Kidney epithelial cell (primary cell): ENCODE results near the gene TBCD. TPM values are rescaled to one million over a fixed set of nuclear protein-coding genes. Genes with fewer than 3 reads are reported as not detected.

ENCODE experiments used
- DNase-seq: peaks from one replicate; pipeline ENCODE4 v3.0.0-alpha.2; 2010; ENCODE audit warnings: low read depth
- H3K27me3 ChIP-seq: 2 replicates; pipeline ENCODE4 v1.6.0; 2011; ENCODE audit warnings: low read length; ENCODE audit not compliant: control insufficient read depth, insufficient read depth
- H3K36me3 ChIP-seq: 2 replicates; pipeline ENCODE4 v1.5.1; 2011; ENCODE audit warnings: low read length; ENCODE audit not compliant: control insufficient read depth, insufficient read depth
- H3K4me3 ChIP-seq: 2 replicates; pipeline ENCODE4 v1.5.1; 2011; ENCODE audit warnings: low read depth, mild to moderate bottlenecking, control low read depth, low read length
- total RNA-seq: library from RNA; depleted of rRNA; stranded (reverse); fragments of >200 nt; gene quantifications from 2 replicates; pipeline ENCODE4 v1.2.3, GENCODE V29; 2015
- TF ChIP-seq, protein P1 (sequence below): IDR thresholded peaks from 2 replicates; pipeline ENCODE4 v1.5.1; 2011; ENCODE audit warnings: mild to moderate bottlenecking, moderate library complexity, low read length, control low read depth, inconsistent platforms; ENCODE audit not compliant: insufficient read depth, poor library complexity, severe bottlenecking

Gene TBCD
- total RNA-seq, 1 donor from 2014 or later = 69.6 TPM

- DNase-seq = no peak
Measured at GRCh38 chr17:82942166-82943130, 190.6 kb downstream of the TBCD start.

DNA sequence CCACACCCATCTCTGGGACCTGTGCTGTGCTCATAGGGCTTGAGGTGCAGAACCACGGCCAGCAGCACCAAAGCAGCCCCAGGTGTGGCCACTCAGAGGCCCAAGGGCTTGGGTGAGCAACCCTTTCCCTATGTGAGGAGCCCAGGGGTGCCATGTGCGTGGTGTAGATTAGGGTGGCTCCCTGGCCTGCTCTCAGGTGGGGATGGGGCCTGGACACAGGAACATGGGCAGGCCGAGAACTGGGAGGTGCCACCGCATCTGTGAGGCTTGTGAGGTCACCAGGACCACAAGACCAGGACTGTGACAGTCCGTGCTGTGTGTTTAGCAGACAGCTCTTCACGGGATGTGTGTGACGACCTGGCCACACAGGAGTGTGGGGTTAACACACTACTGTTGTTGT, 191.5 kb downstream of the TBCD start:
- DNase-seq = no peak
- peaks cover 1% of the 10 kb centered on the region for H3K36me3 ChIP-seq
- H3K27me3 ChIP-seq = no peaks in the 10 kb centered on the region
- TF ChIP-seq, protein P1, sequence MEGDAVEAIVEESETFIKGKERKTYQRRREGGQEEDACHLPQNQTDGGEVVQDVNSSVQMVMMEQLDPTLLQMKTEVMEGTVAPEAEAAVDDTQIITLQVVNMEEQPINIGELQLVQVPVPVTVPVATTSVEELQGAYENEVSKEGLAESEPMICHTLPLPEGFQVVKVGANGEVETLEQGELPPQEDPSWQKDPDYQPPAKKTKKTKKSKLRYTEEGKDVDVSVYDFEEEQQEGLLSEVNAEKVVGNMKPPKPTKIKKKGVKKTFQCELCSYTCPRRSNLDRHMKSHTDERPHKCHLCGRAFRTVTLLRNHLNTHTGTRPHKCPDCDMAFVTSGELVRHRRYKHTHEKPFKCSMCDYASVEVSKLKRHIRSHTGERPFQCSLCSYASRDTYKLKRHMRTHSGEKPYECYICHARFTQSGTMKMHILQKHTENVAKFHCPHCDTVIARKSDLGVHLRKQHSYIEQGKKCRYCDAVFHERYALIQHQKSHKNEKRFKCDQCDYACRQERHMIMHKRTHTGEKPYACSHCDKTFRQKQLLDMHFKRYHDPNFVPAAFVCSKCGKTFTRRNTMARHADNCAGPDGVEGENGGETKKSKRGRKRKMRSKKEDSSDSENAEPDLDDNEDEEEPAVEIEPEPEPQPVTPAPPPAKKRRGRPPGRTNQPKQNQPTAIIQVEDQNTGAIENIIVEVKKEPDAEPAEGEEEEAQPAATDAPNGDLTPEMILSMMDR = no peak
- H3K4me3 ChIP-seq = no peak overlapping the region

More at GRCh38 chr17:82942166-82943130, 190.6 kb downstream of the TBCD start:
- TF ChIP-seq, protein P1 = no peak
- Histone ChIP-seq H3K4me3 (no peak overlapping the region), H3K27me3 (no peaks in the 10 kb centered on the region), H3K36me3 (peaks cover 1% of the 10 kb centered on the region)

DNA sequence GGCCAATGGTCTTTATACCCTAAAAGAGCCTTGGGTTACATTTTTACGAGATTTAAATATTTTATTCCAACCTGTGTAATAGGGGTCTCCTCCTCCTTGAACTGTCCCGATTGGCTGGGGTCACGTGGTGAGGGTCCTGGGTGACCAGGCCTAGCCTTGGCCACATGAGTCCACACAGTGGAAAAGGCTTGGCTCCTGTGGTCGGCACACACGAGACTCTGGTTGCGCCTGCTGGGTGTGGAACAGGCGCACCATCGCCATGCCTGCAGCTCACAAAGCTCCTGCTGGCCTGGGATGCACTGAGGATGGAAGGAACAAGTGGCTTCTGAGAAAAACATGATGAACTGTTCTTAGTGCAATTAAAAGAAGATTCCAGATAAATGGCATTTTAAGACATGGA, 191.9 kb downstream of the TBCD start:
- Histone ChIP-seq H3K36me3 (peaks cover 1% of the 10 kb centered on the region), H3K4me3 (no peak overlapping the region), H3K27me3 (no peaks in the 10 kb centered on the region)
- TF ChIP-seq, protein P1 = no peak
- DNase-seq = no peak

DNA sequence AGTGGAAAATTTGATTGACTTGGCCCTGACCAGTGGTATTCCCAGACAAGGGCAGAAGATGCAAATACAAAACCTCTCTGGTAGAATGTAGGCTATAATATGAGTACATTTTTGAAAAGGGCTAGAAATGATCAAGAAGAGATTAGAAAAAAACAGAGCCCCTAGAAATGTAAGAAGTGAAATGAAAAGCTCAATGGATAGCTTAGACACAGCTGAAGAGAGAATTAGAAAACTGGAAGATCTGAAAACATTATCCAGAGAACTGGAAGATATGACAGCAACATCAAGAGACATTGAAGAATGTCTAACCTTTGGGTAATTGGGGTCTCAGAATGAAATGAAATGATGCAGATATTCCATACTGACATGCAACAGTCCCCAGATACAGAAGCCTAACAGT, 193.1 kb downstream of the TBCD start:
- Histone ChIP-seq H3K36me3 (peaks cover 1% of the 10 kb centered on the region), H3K27me3 (no peaks in the 10 kb centered on the region), H3K4me3 (no peak overlapping the region)
- DNase-seq = no peak
- TF ChIP-seq, protein P1 = no peak

DNA sequence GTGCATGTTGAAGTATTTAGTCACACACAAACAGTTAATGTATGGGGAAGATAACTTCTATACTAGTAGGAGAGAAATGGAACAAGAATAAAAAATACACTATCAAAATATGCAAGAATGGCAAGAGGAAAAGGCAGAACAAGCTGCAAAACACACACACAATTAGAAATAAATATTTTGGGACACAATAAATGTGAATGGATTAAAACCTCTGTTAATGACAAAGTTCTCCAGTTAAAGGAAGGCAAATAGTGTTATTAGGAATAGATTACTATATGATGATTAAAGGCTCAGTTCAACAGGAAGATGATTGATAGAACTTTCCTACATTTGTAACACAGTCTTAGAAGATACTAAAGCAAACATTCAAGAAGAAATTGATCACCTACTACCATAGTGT, 194.2 kb downstream of the TBCD start:
- TF ChIP-seq, protein P1 = no peak
- DNase-seq = no peak
- Histone ChIP-seq H3K4me3 (no peak overlapping the region), H3K27me3 (no peaks in the 10 kb centered on the region), H3K36me3 (peaks cover 1% of the 10 kb centered on the region)
